Right atrium auricular region (tissue), 2 donors: Measurements from ENCODE around the gene DPM3. TPM values are rescaled to one million over a fixed set of nuclear protein-coding genes. Genes with fewer than 3 reads are reported as not detected.

Experiments
- DNase-seq: peaks from one replicate; pipeline ENCODE4 v3.0.0-alpha.2; 2019; ENCODE audit warnings: low spot score
- H3K27ac ChIP-seq, 2 donors: fragments of 200-600 bp; sonication (generic); 1 replicate in 1 of 2; 2 replicates in 1 of 2; pipeline ENCODE4 v1.5.1; 2016 to 2019
- H3K27me3 ChIP-seq, 2 donors: fragments of 200-600 bp; sonication (generic); one replicate each; pipeline versions ENCODE4 v1.5.1 to v1.6.0; 2017 to 2019
- H3K36me3 ChIP-seq: fragments of 200-600 bp; sonication (generic); one replicate; pipeline ENCODE4 v1.5.1; 2016
- H3K4me1 ChIP-seq, 2 donors: fragments of 200-600 bp; sonication (generic); one replicate each; pipeline versions ENCODE4 v1.5.1 to v1.6.0; 2017 to 2019
- H3K4me3 ChIP-seq, 2 donors: fragments of 200-600 bp; sonication (generic); 1 replicate in 1 of 2; 2 replicates in 1 of 2; pipeline ENCODE4 v1.5.1; 2017 to 2019; ENCODE audit warnings: mild to moderate bottlenecking in 1 of 2, moderate library complexity in 1 of 2
- H3K9me3 ChIP-seq, 2 donors: fragments of 200-600 bp; sonication (generic); one replicate each; pipeline ENCODE4 v1.5.1; 2019
- CTCF ChIP-seq, 2 donors: fragments of 200-600 bp; sonication (generic); IDR thresholded peaks; one replicate each; pipeline ENCODE4 v1.5.1; 2019; ENCODE audit warnings: antibody characterized with exemption in 2 of 2
- total RNA-seq, 2 donors: library from RNA; depleted of rRNA; stranded (reverse); fragments of >200 nt; gene quantifications; one replicate each; pipeline ENCODE4 v1.1.0, GENCODE V29; 2016

Gene DPM3
- total RNA-seq, 2 donors from 2014 or later, result 46.5 to 47.8 TPM

GRCh38 chr1:155185783-155186066 is 45.4 kb upstream of the DPM3 start:
- Histone ChIP-seq H3K36me3 (no peaks in the 10 kb centered on the region), H3K9me3 (no peaks in the 10 kb centered on the region), H3K27me3 (no peaks in the 10 kb centered on the region), H3K4me1 (peaks cover 0 to 11% of the 10 kb centered on the region in 2 donors), H3K27ac (peak overlapping the region in 1 of 2 donors; percentile 38), H3K4me3 (no peak overlapping the region)
- TF ChIP-seq CTCF (IDR thresholded peaks at IDR 0.05), result no peak
- DNase-seq, result no peak

GRCh38 chr1:155184835-155185782 is 44.8 kb upstream of the DPM3 start:
- no peaks in the 10 kb centered on the region for H3K9me3 ChIP-seq
- no peak for TF ChIP-seq CTCF (IDR thresholded peaks at IDR 0.05)
- no peaks in the 10 kb centered on the region for H3K36me3 ChIP-seq
- DNase-seq, result no peak
- no peaks in the 10 kb centered on the region for H3K27me3 ChIP-seq
- H3K4me1 ChIP-seq, result peaks cover 0 to 11% of the 10 kb centered on the region in 2 donors
- H3K27ac ChIP-seq, result peak overlapping the region; percentile 38 to 66
- H3K4me3 ChIP-seq, result no peak overlapping the region

- no peak overlapping the region for H3K4me3 ChIP-seq
- no peaks in the 10 kb centered on the region for H3K36me3 ChIP-seq
- peak overlapping the region in 1 of 2 donors; percentile 38 for H3K27ac ChIP-seq
- TF ChIP-seq CTCF (IDR thresholded peaks at IDR 0.05), result no peak
- H3K27me3 ChIP-seq, result no peaks in the 10 kb centered on the region
- no peaks in the 10 kb centered on the region for H3K9me3 ChIP-seq
- no peak for DNase-seq
- peaks cover 0 to 11% of the 10 kb centered on the region in 2 donors for H3K4me1 ChIP-seq
Observed at GRCh38 chr1:155184351-155184811, 44.0 kb upstream of the DPM3 start.

- Histone ChIP-seq H3K27me3 (no peaks in the 10 kb centered on the region), H3K36me3 (no peaks in the 10 kb centered on the region), H3K27ac (no peak overlapping the region), H3K4me3 (no peak overlapping the region), H3K4me1 (peaks cover 0 to 11% of the 10 kb centered on the region in 2 donors), H3K9me3 (no peaks in the 10 kb centered on the region)
- DNase-seq, result no peak
- TF ChIP-seq CTCF (IDR thresholded peaks at IDR 0.05), result no peak
Observed at GRCh38 chr1:155183775-155184221, 43.5 kb upstream of the DPM3 start.

GRCh38 chr1:155182052-155182550 is 41.8 kb upstream of the DPM3 start:
- Histone ChIP-seq H3K27ac (no peak overlapping the region), H3K27me3 (no peaks in the 10 kb centered on the region), H3K4me3 (no peak overlapping the region), H3K9me3 (no peaks in the 10 kb centered on the region), H3K36me3 (no peaks in the 10 kb centered on the region), H3K4me1 (peaks cover 0 to 11% of the 10 kb centered on the region in 2 donors)
- TF ChIP-seq CTCF (IDR thresholded peaks at IDR 0.05), result no peak
- no peak for DNase-seq
